SK-N-SH (cell line): ENCODE measurements around the gene FAM209B. TPM values are rescaled to one million over a fixed set of nuclear protein-coding genes. Genes with fewer than 3 reads are reported as not detected.

Source experiments
- CTCF ChIA-PET: fragments of 300-600, 350-600 bp; formaldehyde crosslinking; extraction: SDS; loops from one replicate; lab custom pipeline; 2021; lab: Yijun Ruan, JAX
- POLR2A ChIA-PET: fragments of 350-600 bp; sonication (Branson Sonifier 250); formaldehyde crosslinking; extraction: SDS; loops from one replicate; lab custom pipeline; 2020; ENCODE audit warnings: antibody characterized with exemption, inconsistent platforms; lab: Yijun Ruan, JAX
- DNase-seq: peaks from one replicate; pipeline ENCODE4 v3.0.0; 2012
- H2AFZ ChIP-seq: fragments of 200-600 bp; sonication (generic); 2 replicates; pipeline ENCODE4 v1.8.1; 2016; ENCODE audit warnings: antibody characterized with exemption, mild to moderate bottlenecking, low read depth
- H3F3A ChIP-seq: fragments of 200-600 bp; sonication (generic); replicated peaks from 2 replicates; pipeline ENCODE3; 2016; ENCODE audit warnings: antibody characterized with exemption, mild to moderate bottlenecking; ENCODE audit not compliant: insufficient read depth
- H3K27ac ChIP-seq, 2 experiments: fragments of 200-500 bp in 1 of 2; fragments of 200-600 bp in 1 of 2; sonication (Bioruptor generic) in 1 of 2; sonication (generic), shearing (Covaris generic) in 1 of 2; 2 replicates each; pipeline versions ENCODE4 v1.5.1 to v1.6.1; 2014 to 2016; ENCODE audit warnings: low read depth in 2 of 2, inconsistent platforms in 1 of 2, low read length in 1 of 2, mild to moderate bottlenecking in 1 of 2, mixed read lengths in 1 of 2
- H3K27me3 ChIP-seq: fragments of 200-600 bp; sonication (generic), shearing (Covaris generic); 2 replicates; pipeline ENCODE4 v1.6.1; 2016; ENCODE audit warnings: mixed run types; ENCODE audit not compliant: insufficient read depth
- H3K36me3 ChIP-seq, 2 experiments: fragments of 200-500 bp in 1 of 2; fragments of 200-600 bp in 1 of 2; sonication (Bioruptor generic) in 1 of 2; sonication (generic) in 1 of 2; replicated peaks in 1 of 2; 2 replicates each; pipeline versions ENCODE3 to v1.5.1; 2014 to 2016; ENCODE audit warnings: low read length in 1 of 2, mild to moderate bottlenecking in 1 of 2; ENCODE audit not compliant: insufficient read depth in 2 of 2, control insufficient read depth in 1 of 2
- H3K4me1 ChIP-seq, 2 experiments: fragments of 200-500 bp in 1 of 2; fragments of 200-600 bp in 1 of 2; sonication (Bioruptor generic) in 1 of 2; sonication (generic), shearing (Covaris generic) in 1 of 2; 2 replicates each; pipeline versions ENCODE4 v1.5.1 to v1.6.1; 2014 to 2016; ENCODE audit warnings: low read depth in 1 of 2, low read length in 1 of 2, mixed run types in 1 of 2; ENCODE audit not compliant: insufficient read depth in 2 of 2, control insufficient read depth in 1 of 2
- H3K4me2 ChIP-seq: fragments of 200-600 bp; sonication (generic), shearing (Covaris generic); 2 replicates; pipeline ENCODE4 v1.6.1; 2017; ENCODE audit warnings: mixed run types
- H3K4me3 ChIP-seq, 2 experiments: fragments of 200-500 bp in 1 of 2; fragments of 200-600 bp in 1 of 2; sonication (Bioruptor generic) in 1 of 2; sonication (generic), shearing (Covaris generic) in 1 of 2; 2 replicates each; pipeline versions ENCODE4 v1.5.1 to v1.8.1; 2014 to 2016; ENCODE audit warnings: low read depth in 2 of 2, inconsistent platforms in 1 of 2, low read length in 1 of 2, mild to moderate bottlenecking in 1 of 2, mixed read lengths in 1 of 2, moderate library complexity in 1 of 2
- H3K79me2 ChIP-seq: fragments of 200-600 bp; sonication (generic); 2 replicates; pipeline ENCODE4 v1.8.1; 2017; ENCODE audit warnings: mild to moderate bottlenecking; ENCODE audit not compliant: insufficient read depth
- H3K9ac ChIP-seq: fragments of 200-600 bp; sonication (generic); 2 replicates; pipeline ENCODE4 v1.6.1; 2017; ENCODE audit warnings: mixed run types
- H3K9me2 ChIP-seq: fragments of 200-600 bp; sonication (generic); 2 replicates; pipeline ENCODE4 v1.6.1; 2017; ENCODE audit warnings: mixed run types
- H3K9me3 ChIP-seq: fragments of 200-600 bp; sonication (generic); 2 replicates; pipeline ENCODE4 v1.6.1; 2017; ENCODE audit warnings: mixed run types, mild to moderate bottlenecking, moderate library complexity
- H4K20me1 ChIP-seq: fragments of 200-600 bp; sonication (generic); 2 replicates; pipeline ENCODE4 v1.6.1; 2017; ENCODE audit warnings: mild to moderate bottlenecking, mixed run types; ENCODE audit not compliant: insufficient read depth
- CHD2 ChIP-seq: fragments of 150-350 bp; IDR thresholded peaks from 2 replicates; pipeline ENCODE4 v1.6.1; 2018; ENCODE audit warnings: low read length; ENCODE audit not compliant: partially characterized antibody
- CTCF ChIP-seq: fragments of 200-600 bp; sonication (generic); IDR thresholded peaks from 2 replicates; pipeline ENCODE4 v1.6.1; 2017; ENCODE audit warnings: antibody characterized with exemption, mild to moderate bottlenecking, moderate library complexity
- ELF1 ChIP-seq: IDR thresholded peaks from 2 replicates; pipeline ENCODE4 v1.4.0; 2012
- EZH2phosphoT487 ChIP-seq: fragments of 200-600 bp; sonication (generic); IDR thresholded peaks from 2 replicates; pipeline ENCODE4 v1.6.1; 2017; ENCODE audit warnings: low read depth, mixed run types, mild to moderate bottlenecking, antibody characterized with exemption, moderate library complexity, borderline replicate concordance
- FOXM1 ChIP-seq: IDR thresholded peaks from 2 replicates; pipeline ENCODE4 v1.4.0; 2012; ENCODE audit warnings: low read depth, mild to moderate bottlenecking
- JUND ChIP-seq: IDR thresholded peaks from 2 replicates; pipeline ENCODE4 v1.4.0; 2012
- MAX ChIP-seq: IDR thresholded peaks from 2 replicates; pipeline ENCODE4 v1.4.0; 2012; ENCODE audit warnings: low read depth
- MEF2A ChIP-seq: IDR thresholded peaks from 2 replicates; pipeline ENCODE4 v1.4.0; 2012; ENCODE audit warnings: low read depth, borderline replicate concordance
- MXI1 ChIP-seq: IDR thresholded peaks from 2 replicates; pipeline ENCODE4 v1.6.1; 2012; ENCODE audit warnings: mild to moderate bottlenecking, low read depth, low read length, improper control_type of control experiment
- REST ChIP-seq: IDR thresholded peaks from 2 replicates; pipeline ENCODE4 v1.6.1; 2012; ENCODE audit warnings: mild to moderate bottlenecking, low read depth, low read length, moderate library complexity
- RFX5 ChIP-seq: IDR thresholded peaks from 2 replicates; pipeline ENCODE4 v1.6.1; 2012; ENCODE audit warnings: mild to moderate bottlenecking, improper control_type of control experiment, low read length
- RXRA ChIP-seq: IDR thresholded peaks from 2 replicates; pipeline ENCODE4 v1.4.0; 2012; ENCODE audit warnings: low read depth, mild to moderate bottlenecking, borderline replicate concordance
- TCF12 ChIP-seq: IDR thresholded peaks from 2 replicates; pipeline ENCODE4 v1.4.0; 2012
- USF1 ChIP-seq: IDR thresholded peaks from 2 replicates; pipeline ENCODE4 v1.4.0; 2012; ENCODE audit warnings: low read depth, borderline replicate concordance
- ZBTB33 ChIP-seq: IDR thresholded peaks from 2 replicates; pipeline ENCODE4 v1.4.0; 2012; ENCODE audit warnings: low read depth, borderline replicate concordance
- WGBS: methylation state at CpG from one replicate; pipeline ENCODE4 v1.1.6; 2017; ENCODE audit warnings: low lambda C conversion rate; 5-methylcytosine and 5-hydroxymethylcytosine counted together
- polyA plus RNA-seq, 3 experiments: library from polyadenylated mRNA; depleted of rRNA; stranded (reverse); fragments of >200 nt; gene quantifications; 2 replicates each; pipeline ENCODE4 v1.2.3, GENCODE V29; 2012

FAM209B gene
- polyA plus RNA-seq, 1 of the 3 experiments (the other 2 are of a cell fraction): not detected

- Histone ChIP-seq H3K9ac (no peak overlapping the region), H3K4me3 (no peak overlapping the region), H3K9me2 (no peaks in the 10 kb centered on the region), H3K4me2 (no peak overlapping the region), H3F3A (no peaks in the 10 kb centered on the region), H4K20me1 (no peaks in the 10 kb centered on the region), H3K79me2 (no peaks in the 10 kb centered on the region), H3K9me3 (no peaks in the 10 kb centered on the region)
- CTCF ChIA-PET: interaction anchor here (0.8 to 1.4 kb wide), 4 partner anchors 14 to 34 kb away, joined by 3 to 6 read pairs (median 4); no protein-coding TSS in a partner anchor
- POLR2A ChIA-PET: no interaction called here
- WGBS: 87% methylated on average over 5 of the region's 5 CpGs
- TF ChIP-seq REST (no peak), MXI1 (no peak), JUND (no peak), EZH2phosphoT487 (no peak), RXRA (no peak)
- TF ChIP-seq, all 33 proteins: peak for 0
- Histone ChIP-seq H2AFZ (no peak overlapping the region), H3K36me3 (peaks cover 49 to 51% of the 10 kb centered on the region in 2 experiments), H3K4me1 (no peaks in the 10 kb centered on the region), H3K27me3 (no peaks in the 10 kb centered on the region), H3K27ac (no peak overlapping the region)
- DNase-seq: no peak
Observed at GRCh38 chr20:56516631-56517030, 16.4 kb upstream of the FAM209B start.

- Histone ChIP-seq H3K4me3 (no peak overlapping the region), H3K27ac (no peak overlapping the region), H3K9ac (no peak overlapping the region), H3K9me2 (no peaks in the 10 kb centered on the region), H2AFZ (no peak overlapping the region), H3K36me3 (peaks cover 49 to 51% of the 10 kb centered on the region in 2 experiments), H3K9me3 (no peaks in the 10 kb centered on the region), H3K27me3 (no peaks in the 10 kb centered on the region), H3F3A (no peaks in the 10 kb centered on the region), H3K79me2 (no peaks in the 10 kb centered on the region), H4K20me1 (no peaks in the 10 kb centered on the region), H3K4me1 (no peaks in the 10 kb centered on the region), H3K4me2 (no peak overlapping the region)
- 97% methylated on average over 6 of the region's 7 CpGs for WGBS
- ChIA-PET CTCF (no interaction called here), POLR2A (no interaction called here)
- DNase-seq: no peak
- TF ChIP-seq ELF1 (no peak), REST (no peak), TCF12 (no peak), ZBTB33 (no peak), MAX (no peak), CTCF (no peak), CHD2 (no peak), EZH2phosphoT487 (no peak), FOXM1 (no peak), RFX5 (no peak), MEF2A (no peak), MXI1 (no peak), USF1 (no peak)
Observed at GRCh38 chr20:56517211-56517610, 15.8 kb upstream of the FAM209B start.
